Stimulated activated naive CD8-positive, alpha-beta T cell treated with anti-CD3 and anti-CD28 coated beads, Interleukin-15, Interleukin-2, amounts not matched to agents 100 ng/mL and 50 ng/mL, for 24 hours (primary cell): ENCODE measurements around the gene GJD2.

Experiments
- H3K27ac Mint-ChIP-seq: one replicate; pipeline ENCODE4 v1.8.0; 2021; ENCODE audit warnings: mild to moderate bottlenecking, mixed read lengths
- H3K27me3 Mint-ChIP-seq: one replicate; pipeline ENCODE4 v1.8.0; 2021; ENCODE audit warnings: mixed read lengths
- H3K36me3 Mint-ChIP-seq: one replicate; pipeline ENCODE4 v1.8.0; 2021; ENCODE audit warnings: low read depth, mixed read lengths
- H3K4me1 Mint-ChIP-seq: one replicate; pipeline ENCODE4 v1.8.0; 2021; ENCODE audit warnings: low read depth, mixed read lengths
- H3K4me3 Mint-ChIP-seq: one replicate; pipeline ENCODE4 v1.8.0; 2021; ENCODE audit warnings: mild to moderate bottlenecking, mixed read lengths
- H3K9me3 Mint-ChIP-seq: one replicate; pipeline ENCODE4 v1.8.0; 2021; ENCODE audit warnings: mixed read lengths

GJD2 gene

GRCh38 chr15:34755419-34755773 is 598 bp upstream of the GJD2 start:
- no peaks in the 10 kb centered on the region for H3K9me3 Mint-ChIP-seq
- no peaks in the 10 kb centered on the region for H3K4me1 Mint-ChIP-seq
- no peaks in the 10 kb centered on the region for H3K36me3 Mint-ChIP-seq
- H3K4me3 Mint-ChIP-seq: no peak overlapping the region
- peaks cover 54% of the 10 kb centered on the region for H3K27me3 Mint-ChIP-seq
- H3K27ac Mint-ChIP-seq: no peak overlapping the region

GRCh38 chr15:34754171-34754601 is 612 bp downstream of the GJD2 start:
- H3K27me3 Mint-ChIP-seq: peaks cover 54% of the 10 kb centered on the region

GRCh38 chr15:34753236-34753894 is 1.4 kb downstream of the GJD2 start:
- H3K4me3 Mint-ChIP-seq: no peak overlapping the region
- no peaks in the 10 kb centered on the region for H3K36me3 Mint-ChIP-seq
- no peak overlapping the region for H3K27ac Mint-ChIP-seq
- peaks cover 56% of the 10 kb centered on the region for H3K27me3 Mint-ChIP-seq
- no peaks in the 10 kb centered on the region for H3K4me1 Mint-ChIP-seq
- no peaks in the 10 kb centered on the region for H3K9me3 Mint-ChIP-seq

More at GRCh38 chr15:34754171-34754601, 612 bp downstream of the GJD2 start:
- no peak overlapping the region for H3K27ac Mint-ChIP-seq
- H3K4me1 Mint-ChIP-seq: no peaks in the 10 kb centered on the region
- H3K4me3 Mint-ChIP-seq: no peak overlapping the region
- H3K9me3 Mint-ChIP-seq: no peaks in the 10 kb centered on the region
- H3K36me3 Mint-ChIP-seq: no peaks in the 10 kb centered on the region

- no peaks in the 10 kb centered on the region for H3K9me3 Mint-ChIP-seq
- H3K4me1 Mint-ChIP-seq: no peaks in the 10 kb centered on the region
- no peak overlapping the region for H3K27ac Mint-ChIP-seq
- H3K36me3 Mint-ChIP-seq: no peaks in the 10 kb centered on the region
- peaks cover 62% of the 10 kb centered on the region for H3K27me3 Mint-ChIP-seq
- H3K4me3 Mint-ChIP-seq: no peak overlapping the region
These were observed 5.1 kb downstream of the GJD2 start for GRCh38 chr15:34749691-34750090.

- no peak overlapping the region for H3K4me3 Mint-ChIP-seq
- H3K27ac Mint-ChIP-seq: no peak overlapping the region
- no peaks in the 10 kb centered on the region for H3K9me3 Mint-ChIP-seq
- peaks cover 41% of the 10 kb centered on the region for H3K27me3 Mint-ChIP-seq
- H3K4me1 Mint-ChIP-seq: no peaks in the 10 kb centered on the region
- H3K36me3 Mint-ChIP-seq: no peaks in the 10 kb centered on the region
These were observed 15.5 kb downstream of the GJD2 start for GRCh38 chr15:34739346-34739745.

- H3K36me3 Mint-ChIP-seq: no peaks in the 10 kb centered on the region
- H3K4me3 Mint-ChIP-seq: no peak overlapping the region
- H3K4me1 Mint-ChIP-seq: no peaks in the 10 kb centered on the region
- peaks cover 40% of the 10 kb centered on the region for H3K27me3 Mint-ChIP-seq
- no peak overlapping the region for H3K27ac Mint-ChIP-seq
- H3K9me3 Mint-ChIP-seq: no peaks in the 10 kb centered on the region
These were observed 16.8 kb downstream of the GJD2 start for GRCh38 chr15:34738002-34738401.

- no peaks in the 10 kb centered on the region for H3K36me3 Mint-ChIP-seq
These were observed 17.3 kb downstream of the GJD2 start for GRCh38 chr15:34737477-34737876.

GRCh38 chr15:34734303-34734702 is 20.5 kb downstream of the GJD2 start:
- Mint-ChIP-seq H3K27me3 (peaks cover 33% of the 10 kb centered on the region), H3K27ac (no peak overlapping the region), H3K9me3 (no peaks in the 10 kb centered on the region)

More at GRCh38 chr15:34737477-34737876, 17.3 kb downstream of the GJD2 start:
- Mint-ChIP-seq H3K4me3 (no peak overlapping the region), H3K27ac (no peak overlapping the region), H3K27me3 (peaks cover 40% of the 10 kb centered on the region), H3K4me1 (no peaks in the 10 kb centered on the region), H3K9me3 (no peaks in the 10 kb centered on the region)

GRCh38 chr15:34733621-34734020 is 21.2 kb downstream of the GJD2 start:
- peaks cover 34% of the 10 kb centered on the region for H3K27me3 Mint-ChIP-seq

More at GRCh38 chr15:34734303-34734702, 20.5 kb downstream of the GJD2 start:
- Mint-ChIP-seq H3K4me1 (no peaks in the 10 kb centered on the region), H3K36me3 (no peaks in the 10 kb centered on the region), H3K4me3 (no peak overlapping the region)

GRCh38 chr15:34732430-34732829 is 22.4 kb downstream of the GJD2 start:
- peaks cover 28% of the 10 kb centered on the region for H3K27me3 Mint-ChIP-seq
- no peak overlapping the region for H3K4me3 Mint-ChIP-seq
- H3K9me3 Mint-ChIP-seq: no peaks in the 10 kb centered on the region
- H3K27ac Mint-ChIP-seq: no peak overlapping the region
- H3K36me3 Mint-ChIP-seq: no peaks in the 10 kb centered on the region
- H3K4me1 Mint-ChIP-seq: no peaks in the 10 kb centered on the region

More at GRCh38 chr15:34733621-34734020, 21.2 kb downstream of the GJD2 start:
- no peak overlapping the region for H3K27ac Mint-ChIP-seq
- no peak overlapping the region for H3K4me3 Mint-ChIP-seq
- H3K4me1 Mint-ChIP-seq: no peaks in the 10 kb centered on the region
- no peaks in the 10 kb centered on the region for H3K9me3 Mint-ChIP-seq
- H3K36me3 Mint-ChIP-seq: no peaks in the 10 kb centered on the region

GRCh38 chr15:34730701-34731100 is 24.1 kb downstream of the GJD2 start:
- Mint-ChIP-seq H3K36me3 (no peaks in the 10 kb centered on the region), H3K4me3 (no peak overlapping the region)

GRCh38 chr15:34729886-34730285 is 24.9 kb downstream of the GJD2 start:
- Mint-ChIP-seq H3K4me3 (no peak overlapping the region), H3K27me3 (peaks cover 36% of the 10 kb centered on the region), H3K27ac (no peak overlapping the region)

More at GRCh38 chr15:34730701-34731100, 24.1 kb downstream of the GJD2 start:
- H3K27me3 Mint-ChIP-seq: peaks cover 34% of the 10 kb centered on the region
- H3K9me3 Mint-ChIP-seq: no peaks in the 10 kb centered on the region
- no peak overlapping the region for H3K27ac Mint-ChIP-seq
- no peaks in the 10 kb centered on the region for H3K4me1 Mint-ChIP-seq

GRCh38 chr15:34729056-34729455 is 25.7 kb downstream of the GJD2 start:
- H3K9me3 Mint-ChIP-seq: no peaks in the 10 kb centered on the region
- no peak overlapping the region for H3K27ac Mint-ChIP-seq
- H3K4me3 Mint-ChIP-seq: no peak overlapping the region
- peaks cover 37% of the 10 kb centered on the region for H3K27me3 Mint-ChIP-seq
- no peaks in the 10 kb centered on the region for H3K4me1 Mint-ChIP-seq
- no peaks in the 10 kb centered on the region for H3K36me3 Mint-ChIP-seq

More at GRCh38 chr15:34729886-34730285, 24.9 kb downstream of the GJD2 start:
- Mint-ChIP-seq H3K9me3 (no peaks in the 10 kb centered on the region), H3K4me1 (no peaks in the 10 kb centered on the region), H3K36me3 (no peaks in the 10 kb centered on the region)

GRCh38 chr15:34726406-34727100 is 28.2 kb downstream of the GJD2 start:
- Mint-ChIP-seq H3K36me3 (no peaks in the 10 kb centered on the region), H3K27me3 (peaks cover 46% of the 10 kb centered on the region), H3K4me1 (no peaks in the 10 kb centered on the region), H3K9me3 (no peaks in the 10 kb centered on the region), H3K27ac (no peak overlapping the region), H3K4me3 (no peak overlapping the region)

- Mint-ChIP-seq H3K9me3 (no peaks in the 10 kb centered on the region), H3K27me3 (peaks cover 54% of the 10 kb centered on the region), H3K4me3 (no peak overlapping the region), H3K4me1 (no peaks in the 10 kb centered on the region), H3K36me3 (no peaks in the 10 kb centered on the region), H3K27ac (no peak overlapping the region)
These were observed 29.2 kb downstream of the GJD2 start for GRCh38 chr15:34725556-34725955.
